ENCODE measurements around the gene FHL2. TPM values are rescaled to one million over a fixed set of nuclear protein-coding genes. Genes with fewer than 3 reads are reported as not detected.
A peak's percentile ranks its signal among the peaks of the same experiment; 100 is the strongest.

FHL2 gene
- 178 and 197 TPM in 2 replicates for total RNA-seq
- polyA plus RNA-seq, result 491 and 497 TPM in 2 replicates
- 433 and 443 TPM in 2 replicates for polyA plus RNA-seq (2011; cell fraction: cytosol; rRNA removed)
- 279 and 307 TPM in 2 replicates for polyA plus RNA-seq (2011; cell fraction: nucleus; rRNA removed)
- polyA plus RNA-seq (2012), result 357 and 359 TPM in 2 replicates
- 419 and 437 TPM in 2 replicates for polyA minus RNA-seq
- polyA minus RNA-seq (2011; cell fraction: cytosol; rRNA and poly(A)+ RNA removed), result 23.9 TPM
- 243 and 285 TPM in 2 replicates for polyA minus RNA-seq (2011; cell fraction: nucleus; rRNA and poly(A)+ RNA removed)
- Bru-seq, nascent RNA, result percentile 96 among the genes with signal in this experiment
- BruChase-seq, experiment 1, labeled RNA remaining after a 6-hour chase, result percentile 82 among the genes with signal in this experiment
- percentile 84 among the genes with signal in this experiment for BruChase-seq, experiment 2, labeled RNA remaining after a 2-hour chase
- long read RNA-seq, transcript FHL2-202 (7 exons, 1,769 nt), result minor isoform, 79 of 420 reads
- long read RNA-seq, transcript FHL2-201 (7 exons, 1,462 nt), result minor isoform, 68 of 420 reads
- long read RNA-seq, transcript FHL2-205 (6 exons, 1,531 nt), result major isoform, 100 of 420 reads
- long read RNA-seq, transcript FHL2-206 (6 exons, 1,367 nt), result minor isoform, 76 of 420 reads
- long read RNA-seq, partial matches to known transcripts, result 25 of 420 reads
- long read RNA-seq, other reads (novel, unspliced or antisense), result 38 of 420 reads

DNA sequence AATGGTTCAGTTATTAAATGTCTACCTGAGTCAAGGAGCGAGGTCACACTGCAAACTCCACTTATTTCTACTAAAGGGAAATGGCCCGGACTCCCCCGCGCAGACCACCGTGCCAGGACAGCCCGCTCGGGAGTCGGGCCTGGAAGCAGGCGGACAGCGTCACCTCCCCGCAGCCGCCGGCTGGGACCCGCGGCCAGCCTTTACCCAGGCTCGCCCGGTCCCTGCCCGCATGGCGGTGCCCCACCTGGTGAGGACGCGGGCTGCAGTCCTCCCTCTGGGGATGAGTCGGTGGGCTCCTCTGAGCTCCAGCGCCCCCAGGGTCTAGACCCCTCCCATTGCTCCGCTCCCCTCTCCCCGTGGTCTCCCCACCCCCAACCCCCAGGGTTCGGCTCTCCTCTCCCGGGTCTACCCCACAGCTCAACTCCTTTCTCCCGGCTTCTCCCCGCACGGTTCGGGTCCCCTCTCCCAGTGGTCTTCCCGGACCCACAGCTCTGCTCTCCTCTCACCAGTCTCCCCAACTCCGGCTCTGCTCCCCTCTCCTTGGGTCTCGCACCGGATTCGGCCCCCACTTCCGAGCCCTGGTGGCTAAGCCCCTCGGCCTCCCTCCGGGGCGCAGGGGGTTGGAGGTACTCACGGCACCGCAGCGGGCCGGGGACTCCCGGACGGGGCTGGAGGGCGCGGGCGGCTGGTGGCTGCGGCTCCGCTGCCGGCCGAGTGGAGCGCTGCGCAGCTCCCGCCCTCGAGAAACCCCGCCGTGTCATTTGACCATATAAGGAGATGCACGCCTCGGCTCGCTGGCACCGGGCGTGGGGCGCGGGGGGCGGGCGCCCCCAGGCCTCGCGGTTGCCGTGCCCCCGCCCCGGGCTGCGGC, at the start of gene FHL2:
Gene FHL2, minus strand, starts transcription at position 716 of the 871 bp plus-strand sequence. CDS start 12,535 bp downstream, outside the sequence.
- peak within 1 kb of the TSS; percentile 59 to 99 (median 99) for H3K4me3 ChIP-seq (replicated peaks in 1 of 3; ENCODE audit: insufficient read depth in 1 of 3, low read depth in 1 of 3, low read length in 3 of 3)
- ChIA-PET POLR2A (interaction anchor here (0.8 to 2.0 kb wide), 4 partner anchors 10 to 123 kb away, joined by 3 to 16 read pairs (median 5); no protein-coding TSS in a partner anchor), CTCF (interaction anchor here (0.9 to 1.9 kb wide), 4 partner anchors 9 to 122 kb away, joined by 3 to 12 read pairs (median 8); no protein-coding TSS in a partner anchor)
- TF ChIP-seq MYC (IDR thresholded peaks at IDR 0.05; ENCODE audit: low read depth, low read length), result no peak
- TF ChIP-seq POLR2AphosphoS5 (IDR thresholded peaks at IDR 0.05; ENCODE audit: insufficient read depth, low read depth, low read length), result peak; percentile 96
- TF ChIP-seq EZH2 (IDR thresholded peaks at IDR 0.05; ENCODE audit: borderline replicate concordance, low read depth, low read length, severe bottlenecking), result no peak
- TF ChIP-seq CTCF (IDR thresholded peaks at IDR 0.05; ENCODE audit: extremely low read depth in 1 of 2, insufficient read depth in 1 of 2, low read depth in 1 of 2, low read length in 2 of 2), result peak; percentile 40 to 62
- TF ChIP-seq JUN (IDR thresholded peaks at IDR 0.05; ENCODE audit: borderline replicate concordance, insufficient read depth, insufficient read length, low read depth), result no peak
- no peak for TF ChIP-seq GATA2 (IDR thresholded peaks at IDR 0.05; ENCODE audit: insufficient read depth, insufficient read length, low read depth, low read length)
- peak; percentile 87 for TF ChIP-seq POLR2A (IDR thresholded peaks at IDR 0.05; ENCODE audit: low read depth, low read length)
- no peak for TF ChIP-seq FOS (IDR thresholded peaks at IDR 0.05; ENCODE audit: borderline replicate concordance, insufficient read depth, low read length)
- TF ChIP-seq, protein P1, sequence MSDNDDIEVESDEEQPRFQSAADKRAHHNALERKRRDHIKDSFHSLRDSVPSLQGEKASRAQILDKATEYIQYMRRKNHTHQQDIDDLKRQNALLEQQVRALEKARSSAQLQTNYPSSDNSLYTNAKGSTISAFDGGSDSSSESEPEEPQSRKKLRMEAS (IDR thresholded peaks at IDR 0.05; ENCODE audit: insufficient read depth, insufficient read length), result no peak
- H3K36me3 ChIP-seq (ENCODE audit: control insufficient read depth in 2 of 2, extremely low read depth in 1 of 2, insufficient read depth in 2 of 2, low read length in 2 of 2), result peaks cover 2 to 12% of the 10 kb centered on the region in 2 experiments
- H3K27me3 ChIP-seq (ENCODE audit: control insufficient read depth in 2 of 2, insufficient read depth in 2 of 2, low read length in 2 of 2), result no peaks in the 10 kb centered on the region
- intact Hi-C loops (cut with micrococcal nuclease) (loop anchor here (1.0 to 10.0 kb wide), 3 partner anchors 28 to 796 kb away; partner anchors contain the start of genes C2orf49 and UXS1), dilution Hi-C loops (cut with MboI; ENCODE audit: extremely low pct_ligation_motif_present, low sequenced_read_pairs) (no loop called here)
- H3K9me3 ChIP-seq (replicated peaks; ENCODE audit: control insufficient read depth, insufficient read depth, low read length), result no peaks in the 10 kb centered on the region
- no peaks in the 10 kb centered on the region for H4K20me1 ChIP-seq (replicated peaks; ENCODE audit: control insufficient read depth, extremely low read depth, insufficient read depth, low read length)
- H3K4me2 ChIP-seq (ENCODE audit: insufficient read depth, low read length), result peak within 1 kb of the TSS; percentile 75
- no TSS peak for BruUV-seq (replicated peaks)
- DNase-seq (ENCODE audit: low read depth, low spot score), result peak; percentile 77
- no peak for FAIRE-seq
- H3K9ac ChIP-seq (replicated peaks; ENCODE audit: extremely low read depth, insufficient read depth, low read length), result peak within 1 kb of the TSS; percentile 100
- peaks cover 41% of the 10 kb centered on the region for H3K4me1 ChIP-seq (ENCODE audit: control insufficient read depth, extremely low read depth, insufficient read depth, low read length)
- peak within 1 kb of the TSS; percentile 75 for H2AFZ ChIP-seq (ENCODE audit: low read depth, low read length)
- peak within 1 kb of the TSS; percentile 92 for H3K27ac ChIP-seq (ENCODE audit: insufficient read depth, low read depth, low read length)
- H3K79me2 ChIP-seq (ENCODE audit: control insufficient read depth, insufficient read depth, low read length), result peaks cover 57% of the 10 kb centered on the region
- no peaks in the 10 kb centered on the region for H3K9me1 ChIP-seq (replicated peaks; ENCODE audit: control insufficient read depth, extremely low read depth, insufficient read depth, low read length)

Data from endothelial cell of umbilical vein (primary cell).